Subcutaneous adipose tissue (tissue), 4 donors: Measurements from ENCODE around the gene MYO10. TPM values are rescaled to one million over a fixed set of nuclear protein-coding genes. Genes with fewer than 3 reads are reported as not detected.

Experiments
- CTCF ChIP-seq: fragments of 450-650 bp; IDR thresholded peaks from one replicate; pipeline ENCODE4 v1.5.1; 2016; ENCODE audit warnings: low read depth, mild to moderate bottlenecking, control low read depth, antibody characterized with exemption, moderate library complexity
- total RNA-seq, 4 donors: library from RNA; depleted of rRNA; stranded (reverse); fragments of >200 nt; gene quantifications; one replicate each; pipeline ENCODE4 v1.1.0, GENCODE V29; 2016

MYO10 gene
- total RNA-seq, 4 donors from 2014 or later = 7.0 to 33.0 (median 9.3) TPM

- TF ChIP-seq CTCF = no peak
Observed at GRCh38 chr5:16787278-16787677, 148.8 kb downstream of the MYO10 start.

- TF ChIP-seq CTCF = no peak
Observed at GRCh38 chr5:16784843-16785791, 151.0 kb downstream of the MYO10 start.

- TF ChIP-seq CTCF = no peak
Observed at GRCh38 chr5:16784088-16784487, 152.0 kb downstream of the MYO10 start.

- no peak for TF ChIP-seq CTCF
Observed at GRCh38 chr5:16781828-16782626, 154.1 kb downstream of the MYO10 start.

GRCh38 chr5:16780325-16780724 is 155.8 kb downstream of the MYO10 start:
- no peak for TF ChIP-seq CTCF

- no peak for TF ChIP-seq CTCF
Observed at GRCh38 chr5:16777432-16777831, 158.7 kb downstream of the MYO10 start.
